NCI-H345 treated with DMSO at 0.1 percent for 48 hours (cell line): ENCODE results near the gene RBMS3.

ENCODE experiments used
- DNase-seq: peaks from one replicate; lab custom pipeline; 2025; ENCODE audit not compliant: unreplicated experiment; lab: John Stamatoyannopoulos, UW

RBMS3 gene

DNA sequence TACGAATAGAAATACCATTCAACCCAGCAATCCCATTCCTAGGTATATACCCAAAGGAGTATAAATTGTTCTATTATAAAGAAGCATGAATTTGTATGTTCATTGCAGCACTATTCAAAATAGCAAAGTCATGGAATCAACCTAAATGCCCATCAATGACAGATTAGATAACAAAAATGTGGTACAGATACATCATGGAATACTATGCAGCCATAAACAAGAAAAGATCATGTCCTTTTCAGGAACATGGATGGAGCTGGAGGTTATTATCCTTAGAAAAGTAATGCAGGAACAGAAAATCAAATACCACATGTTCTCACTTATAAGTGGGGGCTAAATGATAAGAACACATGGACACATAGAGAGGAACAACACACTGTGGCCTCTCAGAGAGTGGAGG lies 571.9 kb downstream of the RBMS3 start:
- no peak for DNase-seq

- DNase-seq: no peak
Measured at GRCh38 chr3:29853841-29854397, 573.0 kb downstream of the RBMS3 start.

GRCh38 chr3:29854821-29855220 lies 574.0 kb downstream of the RBMS3 start:
- no peak for DNase-seq

DNA sequence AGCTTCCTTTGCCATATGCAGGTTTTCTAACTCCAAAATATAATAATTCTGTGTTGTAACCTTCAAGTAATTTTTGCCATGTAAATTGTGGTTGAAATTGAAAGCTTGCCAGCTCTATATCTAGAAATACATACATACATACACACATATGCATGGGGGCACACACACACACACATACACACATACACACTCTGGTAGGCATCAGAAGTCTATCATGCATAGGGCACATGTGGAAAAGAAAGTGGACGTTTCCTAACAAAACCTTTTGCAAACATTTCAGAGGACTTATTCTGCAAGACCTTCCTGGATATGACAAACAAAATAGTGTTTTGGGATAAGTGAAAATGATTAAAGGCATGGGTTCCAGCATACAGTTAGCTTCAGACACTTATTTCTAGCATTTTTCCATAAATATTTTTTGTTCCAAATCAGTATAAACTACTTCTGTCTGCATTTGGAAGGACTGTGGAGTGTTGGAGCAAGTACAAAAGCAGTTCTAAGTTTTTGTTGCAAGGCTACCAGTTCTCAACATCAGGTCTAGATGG lies 578.9 kb downstream of the RBMS3 start:
- DNase-seq: no peak

- no peak for DNase-seq
Measured at GRCh38 chr3:29864809-29865208, 583.9 kb downstream of the RBMS3 start.

GRCh38 chr3:29868543-29869101 lies 587.8 kb downstream of the RBMS3 start:
- DNase-seq: no peak

DNA sequence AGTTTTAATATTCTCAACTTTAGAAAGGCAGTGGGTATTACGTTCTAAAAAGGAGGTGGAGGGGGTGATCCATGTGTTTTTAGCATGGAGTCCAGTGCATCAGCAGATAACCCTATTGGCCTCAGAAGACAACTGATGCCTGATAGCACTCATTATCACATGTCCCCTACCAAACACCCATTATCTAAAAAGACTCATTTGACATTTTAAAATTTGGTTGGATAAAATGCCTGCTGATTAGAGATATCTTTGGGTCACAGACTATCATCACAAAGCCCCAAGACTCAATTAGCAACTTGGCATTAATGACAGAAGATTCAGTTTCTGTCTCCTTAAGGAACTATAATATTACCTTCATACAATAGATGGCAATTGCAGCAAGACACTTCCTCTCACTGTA lies 589.3 kb downstream of the RBMS3 start:
- DNase-seq: no peak

GRCh38 chr3:29871087-29871486 lies 590.2 kb downstream of the RBMS3 start:
- no peak for DNase-seq

GRCh38 chr3:29880809-29881208 lies 599.9 kb downstream of the RBMS3 start:
- DNase-seq: no peak

- DNase-seq: no peak
Measured at GRCh38 chr3:29887451-29887850, 606.6 kb downstream of the RBMS3 start.

GRCh38 chr3:29889215-29889614 lies 608.3 kb downstream of the RBMS3 start:
- DNase-seq: no peak

- no peak for DNase-seq
Measured at GRCh38 chr3:29890801-29891200, 609.9 kb downstream of the RBMS3 start.

- no peak for DNase-seq
Measured at GRCh38 chr3:29892976-29893554, 612.2 kb downstream of the RBMS3 start.

- no peak for DNase-seq
Measured at GRCh38 chr3:29896856-29897255, 616.0 kb downstream of the RBMS3 start.

DNA sequence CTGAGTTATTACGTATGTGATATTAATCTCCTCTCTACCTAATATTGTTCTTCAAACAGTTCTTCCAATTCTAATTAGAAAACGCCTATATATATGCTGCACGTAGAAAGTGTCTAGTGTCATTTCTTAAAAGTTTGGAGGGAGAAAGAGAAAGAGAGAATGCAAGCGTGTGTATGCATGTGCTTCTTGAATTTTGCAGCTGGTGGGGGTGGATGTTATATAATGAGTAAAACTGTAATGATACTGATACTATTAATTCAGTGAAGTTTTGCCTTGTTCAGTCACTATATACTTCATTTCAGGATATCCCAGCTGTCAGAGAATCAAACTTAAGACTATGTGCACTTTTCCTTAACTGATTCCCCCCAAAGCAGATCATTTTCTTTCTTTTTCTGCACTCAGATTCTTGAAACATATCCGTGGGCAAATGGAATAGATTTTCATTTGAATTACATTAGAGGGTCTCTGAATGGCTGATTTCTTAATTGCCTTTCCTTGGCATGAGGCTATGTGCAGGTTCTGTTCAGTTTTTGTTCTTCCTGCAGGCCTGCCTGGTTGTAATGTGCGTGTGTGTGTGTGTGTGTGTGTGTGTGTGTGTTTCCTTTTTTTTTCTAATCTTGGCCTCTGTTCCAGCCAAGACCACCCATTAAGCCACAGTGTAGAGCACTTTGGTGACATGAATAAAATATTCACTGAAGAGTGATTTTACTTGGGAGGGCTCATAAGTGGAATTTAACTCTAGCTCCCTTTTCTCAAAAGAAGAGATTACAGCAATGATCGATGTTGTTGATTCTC lies 617.5 kb downstream of the RBMS3 start:
- DNase-seq: no peak

DNA sequence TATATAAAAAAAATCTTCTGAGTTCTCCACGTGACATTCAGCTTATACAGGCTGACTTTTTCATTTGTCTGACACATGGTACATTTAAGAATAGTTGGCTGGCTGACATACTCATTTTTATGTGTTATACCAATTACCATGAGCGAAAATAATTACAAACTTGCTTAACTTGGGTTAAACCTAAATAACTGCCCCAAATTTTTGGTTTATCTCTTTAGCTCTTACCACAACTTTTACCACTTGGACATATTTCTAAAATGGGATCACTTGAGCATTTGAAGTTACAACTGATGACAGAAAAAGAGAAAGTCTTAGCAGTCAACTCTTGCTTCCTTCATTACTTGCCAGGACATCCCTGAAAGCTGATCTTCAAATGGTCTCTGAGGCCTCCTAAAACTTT lies 618.1 kb downstream of the RBMS3 start:
- DNase-seq: no peak

DNA sequence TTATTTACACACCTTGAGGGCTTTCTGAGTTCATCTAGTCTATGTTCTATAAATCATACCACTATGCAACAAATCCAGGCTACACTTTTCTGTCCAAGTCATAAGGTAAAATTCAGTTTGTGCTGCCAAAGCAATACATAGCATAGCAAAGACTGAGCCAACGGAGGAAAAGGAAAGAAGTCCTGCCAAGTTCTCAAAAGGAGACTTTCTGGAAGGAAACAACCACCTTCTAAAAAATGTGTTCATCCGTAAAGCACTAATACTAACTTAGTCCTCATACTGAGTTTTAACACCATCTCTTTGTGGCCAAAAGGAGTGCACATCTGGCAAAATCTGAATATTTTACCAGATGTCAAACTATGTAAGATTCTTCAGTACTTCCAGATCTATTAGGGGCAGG lies 620.2 kb downstream of the RBMS3 start:
- DNase-seq: no peak

- DNase-seq: no peak
Measured at GRCh38 chr3:29903600-29903999, 622.7 kb downstream of the RBMS3 start.

DNA sequence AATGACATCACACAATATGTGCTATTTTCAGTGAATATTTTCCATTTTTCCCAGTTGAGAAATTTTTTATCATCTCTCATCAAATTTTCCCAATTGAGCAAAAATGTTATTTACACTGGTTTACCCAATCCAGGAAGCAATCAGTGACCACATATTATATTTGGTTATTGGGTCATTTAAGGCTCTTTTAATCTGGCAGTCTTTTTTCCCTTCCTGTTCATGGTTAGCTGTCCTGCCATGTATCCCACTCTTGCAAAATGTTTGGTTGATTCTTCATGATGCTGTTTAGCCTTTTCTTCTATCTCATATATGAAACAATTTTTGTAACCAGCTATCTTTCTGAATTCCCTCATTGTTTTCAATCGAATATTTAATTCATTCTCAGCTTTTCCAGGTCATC lies 626.0 kb downstream of the RBMS3 start:
- DNase-seq: no peak

GRCh38 chr3:29912600-29913288 lies 631.9 kb downstream of the RBMS3 start:
- no peak for DNase-seq

DNA sequence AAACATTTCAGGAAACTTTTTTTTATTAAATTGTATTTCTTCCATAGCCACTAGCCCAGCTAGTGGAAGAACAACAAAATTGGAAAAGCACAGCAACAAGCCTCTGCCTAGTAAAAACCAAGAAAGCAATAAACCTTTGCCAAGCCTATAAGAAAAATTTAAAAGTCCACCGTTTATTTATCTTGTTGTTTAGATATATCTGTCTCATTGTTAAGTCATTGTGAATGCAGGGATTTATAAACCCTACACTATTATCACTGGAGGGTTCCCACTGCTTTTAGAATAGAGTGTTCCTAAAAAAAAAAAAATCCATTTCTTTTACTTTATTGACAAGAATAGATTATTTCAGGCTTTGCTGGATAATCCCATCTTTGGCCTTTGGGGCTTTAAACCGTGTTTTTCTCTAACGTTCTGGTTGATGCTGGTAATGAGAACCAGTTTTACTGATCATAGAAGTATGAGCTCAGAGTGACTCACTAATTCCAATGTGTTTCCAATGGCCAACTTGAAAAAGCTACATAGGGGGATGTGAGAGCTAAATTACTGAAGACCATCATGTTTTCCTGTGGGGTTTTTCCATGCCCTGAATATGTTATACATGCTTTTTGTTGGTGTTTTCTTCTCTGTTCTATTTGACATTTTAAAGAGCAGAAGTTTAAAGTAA lies 634.1 kb downstream of the RBMS3 start:
- no peak for DNase-seq
